Mucosa of descending colon (tissue), 3 donors: ENCODE results near the gene SPATA6L. TPM values are rescaled to one million over a fixed set of nuclear protein-coding genes. Genes with fewer than 3 reads are reported as not detected.

Source experiments
- ATAC-seq: fragments of 200-7000 bp; cut with Tn5 transposase; one replicate; pipeline ENCODE4 v1.9.1; 2020; ENCODE audit warnings: mild to moderate bottlenecking, moderate library complexity
- DNase-seq, 3 donors: peaks; one replicate each; pipeline ENCODE4 v3.0.0-alpha.2; 2020
- H3K36me3 ChIP-seq: fragments of 200-600 bp; one replicate; pipeline ENCODE4 v1.8.0; 2021; ENCODE audit warnings: low read depth, mild to moderate bottlenecking
- H3K4me1 ChIP-seq: fragments of 200-600 bp; one replicate; pipeline ENCODE4 v1.8.0; 2021; ENCODE audit warnings: low read depth, mild to moderate bottlenecking
- H3K4me3 ChIP-seq: fragments of 200-600 bp; one replicate; pipeline ENCODE4 v1.8.0; 2021; ENCODE audit warnings: mild to moderate bottlenecking
- H3K9me3 ChIP-seq: fragments of 200-600 bp; one replicate; pipeline ENCODE4 v1.8.0; 2021; ENCODE audit warnings: mild to moderate bottlenecking
- CTCF ChIP-seq: fragments of 200-600 bp; IDR thresholded peaks from one replicate; pipeline ENCODE4 v1.8.0; 2022; ENCODE audit warnings: antibody characterized with exemption, mild to moderate bottlenecking
- intact Hi-C, 2 donors: fragments of 100-400 bp; cut with DNase I in 1 of 2; cut with micrococcal nuclease in 1 of 2; formaldehyde crosslinking; loops; one replicate each; pipeline versions ENCODE4 v1.11.0 to v1.11.1; 2022; cut with DNase I, micrococcal nuclease
- total RNA-seq, 3 donors: library from RNA; stranded (reverse); fragmentation: NEBNext Ultra II Directional in 2 of 3; extraction: Animal tissue kit (Norgen Biotek cat#: 25700) in 2 of 3; gene quantifications; one replicate each; pipeline versions ENCODE4 v1.2.1 to v1.2.4, GENCODE V29; 2021 to 2023
- donor health status: DM: no; HTN: no; CAD: no; lungs with moderate emphysema.
- donor health status: DM: no; HTN: no; CAD: no.
- donor health status: DM: no; HTN: yes; CAD: no.

Gene SPATA6L
- total RNA-seq, 3 donors from 2014 or later = 4.5 to 4.9 (median 4.7) TPM

DNA sequence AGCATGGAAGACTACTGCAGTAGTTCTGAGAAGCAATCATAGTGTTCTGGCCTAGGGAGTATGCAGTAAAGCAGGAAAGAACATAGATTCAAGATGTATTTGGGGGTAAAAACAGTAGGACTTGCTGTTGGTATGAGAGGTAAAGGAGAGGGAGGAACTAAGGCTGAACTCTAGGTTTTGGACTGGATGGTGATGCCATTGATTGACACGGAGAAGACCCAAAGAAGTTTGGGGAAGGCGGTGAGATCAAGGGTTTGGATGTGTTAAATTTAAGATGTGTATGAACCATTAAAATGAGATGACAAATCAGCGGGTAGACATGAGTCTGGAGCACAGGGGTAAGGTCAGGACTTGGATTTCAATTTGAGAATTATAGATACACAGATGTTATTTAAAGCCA, 11.1 kb upstream of the SPATA6L start:
- Histone ChIP-seq H3K4me3 (no peak overlapping the region), H3K36me3 (no peaks in the 10 kb centered on the region), H3K4me1 (peaks cover 22% of the 10 kb centered on the region), H3K9me3 (no peaks in the 10 kb centered on the region)
- intact Hi-C loops = no loop called here
- DNase-seq (no peak), ATAC-seq (no peak)
- TF ChIP-seq CTCF = no peak

DNA sequence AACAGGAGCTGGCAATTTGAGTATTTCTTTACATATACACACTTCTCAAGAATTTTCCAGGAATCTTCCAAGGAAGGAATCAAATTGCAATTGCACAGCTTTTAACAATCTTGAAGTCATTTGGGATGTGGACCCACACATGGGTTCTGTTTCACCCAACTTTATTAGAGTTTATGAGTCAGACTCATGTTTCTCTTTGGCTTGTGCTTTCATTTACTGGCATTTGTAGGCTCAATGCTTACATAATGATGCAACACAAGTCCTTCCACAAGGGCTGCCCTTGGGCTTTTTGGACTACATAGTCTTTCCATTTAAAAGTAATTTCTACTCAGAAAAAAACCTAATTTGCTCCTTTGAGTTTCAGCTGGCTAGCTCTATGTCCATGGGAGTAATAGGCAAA, 8.5 kb upstream of the SPATA6L start:
- intact Hi-C loops = no loop called here
- Histone ChIP-seq H3K4me1 (peaks cover 12% of the 10 kb centered on the region), H3K4me3 (no peak overlapping the region), H3K9me3 (no peaks in the 10 kb centered on the region), H3K36me3 (no peaks in the 10 kb centered on the region)
- no peak for DNase-seq
- ATAC-seq = no peak
- no peak for TF ChIP-seq CTCF

- DNase-seq = no peak
- intact Hi-C loops = no loop called here
- no peak for ATAC-seq
These were observed 5.5 kb upstream of the SPATA6L start for GRCh38 chr9:4671737-4672136.

DNA sequence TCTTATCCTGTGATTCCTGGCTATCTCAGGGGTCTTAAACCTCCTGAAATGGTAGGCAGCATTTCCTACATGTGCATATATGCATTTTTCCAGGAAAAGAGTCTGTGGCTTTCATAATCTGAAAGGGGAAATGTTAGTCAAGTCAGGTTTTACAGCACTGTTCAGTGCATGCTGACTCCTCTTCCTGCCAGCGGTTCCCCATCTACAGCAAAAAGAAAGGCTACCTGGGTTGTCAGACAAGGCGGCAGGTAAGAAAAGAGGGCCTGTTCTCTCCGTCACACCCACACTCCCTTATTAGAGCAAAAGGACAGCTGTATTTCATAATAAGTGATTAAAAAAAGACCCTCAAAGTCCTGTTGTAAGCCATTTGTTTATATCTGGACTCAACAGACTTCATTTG, 4.3 kb upstream of the SPATA6L start:
- no peaks in the 10 kb centered on the region for H3K4me1 ChIP-seq
- no peaks in the 10 kb centered on the region for H3K9me3 ChIP-seq
- intact Hi-C loops = no loop called here
- H3K4me3 ChIP-seq = no peak overlapping the region
- ATAC-seq (no peak), DNase-seq (no peak)
- no peak for TF ChIP-seq CTCF
- no peaks in the 10 kb centered on the region for H3K36me3 ChIP-seq

More at GRCh38 chr9:4671737-4672136, 5.5 kb upstream of the SPATA6L start:
- Histone ChIP-seq H3K4me1 (no peaks in the 10 kb centered on the region), H3K36me3 (no peaks in the 10 kb centered on the region), H3K4me3 (no peak overlapping the region), H3K9me3 (no peaks in the 10 kb centered on the region)
- TF ChIP-seq CTCF = no peak

- H3K4me3 ChIP-seq = no peak overlapping the region
- no peaks in the 10 kb centered on the region for H3K9me3 ChIP-seq
- TF ChIP-seq CTCF = no peak
- no peaks in the 10 kb centered on the region for H3K36me3 ChIP-seq
- peaks cover 6% of the 10 kb centered on the region for H3K4me1 ChIP-seq
- no peak for DNase-seq
- intact Hi-C loops = no loop called here
- no peak for ATAC-seq
These were observed 3.6 kb upstream of the SPATA6L start for GRCh38 chr9:4669890-4670289.

DNA sequence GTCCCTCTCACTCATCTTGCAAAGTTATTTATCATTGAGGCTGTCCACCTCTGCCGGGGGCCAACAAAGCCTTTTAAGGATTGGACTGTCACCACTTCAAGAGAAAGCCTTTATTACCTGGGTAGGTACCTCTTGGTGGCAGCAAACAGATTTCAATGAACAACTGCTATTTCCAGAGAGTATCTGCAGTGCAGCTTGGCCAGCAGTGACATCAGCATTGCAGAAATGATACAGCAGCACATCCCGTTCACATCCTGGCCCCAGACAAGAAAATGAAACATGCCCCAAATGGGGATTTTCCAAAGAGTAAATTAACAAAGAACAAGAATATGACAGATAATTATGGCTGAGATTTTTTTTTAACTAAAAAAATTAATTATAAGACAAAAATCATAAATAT, 2.3 kb upstream of the SPATA6L start:
- no peaks in the 10 kb centered on the region for H3K36me3 ChIP-seq
- H3K4me3 ChIP-seq = no peak overlapping the region
- no peak for TF ChIP-seq CTCF
- H3K9me3 ChIP-seq = no peaks in the 10 kb centered on the region
- DNase-seq = no peak
- peaks cover 12% of the 10 kb centered on the region for H3K4me1 ChIP-seq
- intact Hi-C loops = no loop called here
- ATAC-seq = no peak
